ENCODE measurements around the gene HES6. TPM values are rescaled to one million over a fixed set of nuclear protein-coding genes. Genes with fewer than 3 reads are reported as not detected.

The HES6 gene
- total RNA-seq, 4 donors from 2014 or later, result 5.3 to 9.1 (median 5.6) TPM

DNA sequence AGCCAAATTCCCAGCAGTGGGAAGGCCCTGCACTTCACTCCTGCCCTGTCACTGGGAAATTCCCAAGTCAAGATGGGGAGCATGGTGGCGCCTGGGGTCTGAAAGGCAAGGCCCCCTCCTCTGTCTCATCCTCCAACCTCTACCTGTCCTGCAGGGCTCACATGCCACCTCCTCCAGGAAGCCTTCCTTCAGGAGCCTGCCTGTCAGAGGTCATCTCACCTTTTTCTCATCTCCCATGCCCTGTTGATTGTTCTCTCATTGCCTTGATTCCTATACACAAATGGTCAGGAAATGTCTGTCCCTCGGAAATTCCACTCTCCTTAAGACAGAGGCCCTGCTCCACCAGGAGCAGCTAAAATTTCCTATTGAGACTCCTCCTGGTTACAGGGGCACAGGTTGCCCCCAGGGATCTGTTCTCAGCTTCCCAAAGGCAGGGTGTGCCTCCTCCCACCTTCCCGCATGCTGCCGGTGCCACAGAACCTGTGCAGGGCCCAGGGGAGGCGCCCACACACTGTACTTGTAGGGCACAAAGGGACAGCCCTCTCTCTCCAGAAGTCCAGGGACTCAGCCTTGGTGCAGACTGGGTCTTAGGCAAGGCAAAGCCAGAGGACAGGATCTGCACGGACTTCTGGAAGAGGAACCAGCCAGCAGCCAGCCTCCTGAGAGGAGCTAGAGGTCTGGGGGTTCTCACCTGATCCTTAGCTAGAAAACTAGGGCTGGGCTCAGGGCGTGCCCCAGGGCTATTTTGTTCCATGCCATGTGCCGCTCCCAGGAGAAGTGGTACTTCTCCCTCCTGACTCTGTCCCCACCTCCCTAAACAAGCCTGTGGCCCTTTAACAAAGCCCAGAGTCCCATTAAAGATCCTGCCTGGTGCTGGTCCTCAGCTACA, 12.9 kb downstream of the HES6 start:
- DNase-seq (ENCODE audit: low spot score) (no peak), ATAC-seq (ENCODE audit: low FRiP score) (no peak)
- TF ChIP-seq, protein P1, sequence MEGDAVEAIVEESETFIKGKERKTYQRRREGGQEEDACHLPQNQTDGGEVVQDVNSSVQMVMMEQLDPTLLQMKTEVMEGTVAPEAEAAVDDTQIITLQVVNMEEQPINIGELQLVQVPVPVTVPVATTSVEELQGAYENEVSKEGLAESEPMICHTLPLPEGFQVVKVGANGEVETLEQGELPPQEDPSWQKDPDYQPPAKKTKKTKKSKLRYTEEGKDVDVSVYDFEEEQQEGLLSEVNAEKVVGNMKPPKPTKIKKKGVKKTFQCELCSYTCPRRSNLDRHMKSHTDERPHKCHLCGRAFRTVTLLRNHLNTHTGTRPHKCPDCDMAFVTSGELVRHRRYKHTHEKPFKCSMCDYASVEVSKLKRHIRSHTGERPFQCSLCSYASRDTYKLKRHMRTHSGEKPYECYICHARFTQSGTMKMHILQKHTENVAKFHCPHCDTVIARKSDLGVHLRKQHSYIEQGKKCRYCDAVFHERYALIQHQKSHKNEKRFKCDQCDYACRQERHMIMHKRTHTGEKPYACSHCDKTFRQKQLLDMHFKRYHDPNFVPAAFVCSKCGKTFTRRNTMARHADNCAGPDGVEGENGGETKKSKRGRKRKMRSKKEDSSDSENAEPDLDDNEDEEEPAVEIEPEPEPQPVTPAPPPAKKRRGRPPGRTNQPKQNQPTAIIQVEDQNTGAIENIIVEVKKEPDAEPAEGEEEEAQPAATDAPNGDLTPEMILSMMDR (IDR thresholded peaks at IDR 0.05), result no peak

DNA sequence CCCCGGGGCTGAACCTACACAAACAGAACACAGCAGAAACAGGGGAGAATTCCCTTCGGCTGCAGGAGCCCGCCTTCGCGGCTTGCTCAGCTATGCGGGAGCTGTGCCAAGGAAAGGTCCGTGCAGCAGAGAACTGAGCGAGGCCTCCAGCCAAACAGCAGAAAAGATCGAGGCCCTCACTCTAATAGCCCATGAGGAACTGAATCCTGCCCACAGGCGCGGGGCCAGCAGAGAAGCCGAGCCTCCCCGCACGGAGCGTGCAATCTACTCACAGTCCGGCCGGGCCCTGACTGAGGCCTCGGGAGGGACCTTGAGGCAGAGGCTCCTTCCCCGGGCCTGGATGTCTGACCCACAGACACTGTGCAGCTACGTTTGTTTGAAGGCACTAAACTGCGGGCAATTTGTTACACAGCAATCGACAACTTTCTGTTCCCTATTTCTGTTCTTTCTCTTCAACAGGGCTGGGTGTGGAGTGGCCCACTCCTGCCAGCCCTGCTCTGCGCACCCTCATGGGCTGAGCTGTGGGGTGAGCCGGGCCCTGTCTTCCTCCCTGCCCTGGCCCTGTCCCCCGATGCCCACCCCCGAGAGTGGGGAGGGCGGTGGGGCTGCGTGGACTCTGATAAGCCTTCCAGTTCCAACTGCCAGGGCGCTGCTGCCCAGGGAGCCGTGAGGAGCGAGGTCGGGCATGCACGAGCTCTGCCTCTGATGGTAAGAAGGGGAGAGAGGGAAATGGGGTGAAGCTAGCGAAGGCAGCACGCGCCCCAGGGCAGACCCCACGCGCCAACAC, 13.7 kb downstream of the HES6 start:
- ATAC-seq (ENCODE audit: low FRiP score) (no peak), DNase-seq (ENCODE audit: low spot score) (no peak)
- TF ChIP-seq, protein P1 (IDR thresholded peaks at IDR 0.05), result no peak

DNA sequence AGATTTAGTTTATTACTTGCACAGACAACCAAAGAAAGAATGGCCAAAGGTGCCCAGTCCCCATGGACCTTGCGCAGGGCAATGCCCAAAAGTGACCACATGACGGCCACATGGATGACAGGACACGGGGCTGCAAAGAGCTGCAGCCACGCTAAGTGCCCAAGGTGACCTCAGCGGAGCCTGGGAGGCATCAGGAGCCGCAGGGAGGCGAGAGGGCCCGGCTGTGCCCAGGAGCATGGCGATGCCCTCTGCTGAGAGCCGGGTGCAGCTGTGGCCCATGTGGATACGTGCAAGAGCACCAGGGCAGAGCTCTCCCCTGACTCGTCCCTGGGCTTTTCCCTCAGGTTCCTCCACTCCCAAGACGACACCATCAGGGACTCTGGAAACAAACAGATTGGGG, 14.7 kb downstream of the HES6 start:
- ATAC-seq (ENCODE audit: low FRiP score) (no peak), DNase-seq (ENCODE audit: low spot score) (no peak)
- TF ChIP-seq, protein P1 (IDR thresholded peaks at IDR 0.05), result no peak

DNA sequence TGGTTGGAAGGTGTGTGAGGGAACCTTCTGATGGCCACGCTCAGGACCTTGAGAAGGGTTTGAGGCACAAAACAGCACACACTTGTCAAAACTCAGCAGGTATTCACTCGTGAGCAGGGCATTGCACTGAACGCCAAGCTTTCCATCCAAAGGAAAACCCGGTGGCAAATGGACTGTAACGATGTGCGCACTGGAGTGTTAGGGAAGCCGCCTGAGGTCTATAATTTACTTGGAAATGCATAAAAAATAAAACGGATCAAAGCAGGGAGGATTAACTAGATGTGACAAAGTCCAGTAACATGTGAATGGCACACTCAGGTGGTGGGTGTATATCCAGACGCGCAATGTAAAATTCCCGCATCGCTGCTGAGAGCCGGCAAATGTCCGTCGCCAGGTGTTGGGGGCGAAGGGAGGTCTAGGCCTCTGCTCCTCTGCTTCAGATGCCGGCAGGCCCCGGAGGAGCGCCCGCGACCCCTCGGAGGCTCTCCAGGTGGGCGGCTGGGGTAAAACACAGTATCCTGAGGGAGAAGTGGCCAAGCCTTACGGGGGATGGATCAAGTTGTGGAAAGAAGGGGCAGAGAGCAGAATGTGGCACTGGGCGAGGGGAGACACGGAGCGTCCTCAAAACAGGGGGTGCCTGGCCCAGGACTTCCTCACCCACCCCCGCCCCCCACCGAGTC, 15.3 kb downstream of the HES6 start:
- no peak for ATAC-seq (ENCODE audit: low FRiP score)
- TF ChIP-seq, protein P1 (IDR thresholded peaks at IDR 0.05), result no peak
- no peak for DNase-seq (ENCODE audit: low spot score)

DNA sequence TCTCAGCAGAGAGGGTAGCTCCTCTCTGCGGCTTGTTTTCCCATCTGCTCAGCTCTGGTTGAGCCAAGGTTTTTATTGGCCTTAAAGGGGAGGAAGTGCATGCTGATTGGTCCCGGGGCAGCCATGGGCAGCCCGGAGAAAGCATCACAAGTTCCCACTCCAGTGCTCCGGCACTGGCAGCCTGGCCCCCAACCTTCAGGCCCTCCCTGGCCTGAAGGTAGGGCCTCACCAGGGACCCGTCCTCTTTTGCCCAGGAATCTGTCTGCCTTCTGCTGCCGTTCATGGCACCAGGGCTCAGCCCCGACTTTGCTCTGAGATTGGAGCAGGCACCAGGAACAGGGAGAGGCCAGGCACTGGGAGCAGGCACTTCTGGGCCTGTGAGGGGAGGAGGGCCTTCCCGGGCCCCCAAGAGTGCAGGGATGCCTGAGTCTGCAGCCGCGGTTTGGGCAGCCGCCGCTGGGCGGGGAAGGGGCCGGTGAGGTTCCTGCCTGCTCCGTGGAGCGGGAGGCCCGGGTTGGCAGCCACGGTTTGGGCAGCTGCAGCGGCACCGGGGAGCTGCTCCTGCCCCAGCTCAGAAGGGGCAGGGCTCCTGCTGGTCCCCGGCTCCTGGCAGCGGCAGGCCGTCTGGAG, 18.8 kb downstream of the HES6 start:
- DNase-seq (ENCODE audit: low spot score) (no peak), ATAC-seq (ENCODE audit: low FRiP score) (peak; percentile 81)
- TF ChIP-seq, protein P1 (IDR thresholded peaks at IDR 0.05), result no peak

DNA sequence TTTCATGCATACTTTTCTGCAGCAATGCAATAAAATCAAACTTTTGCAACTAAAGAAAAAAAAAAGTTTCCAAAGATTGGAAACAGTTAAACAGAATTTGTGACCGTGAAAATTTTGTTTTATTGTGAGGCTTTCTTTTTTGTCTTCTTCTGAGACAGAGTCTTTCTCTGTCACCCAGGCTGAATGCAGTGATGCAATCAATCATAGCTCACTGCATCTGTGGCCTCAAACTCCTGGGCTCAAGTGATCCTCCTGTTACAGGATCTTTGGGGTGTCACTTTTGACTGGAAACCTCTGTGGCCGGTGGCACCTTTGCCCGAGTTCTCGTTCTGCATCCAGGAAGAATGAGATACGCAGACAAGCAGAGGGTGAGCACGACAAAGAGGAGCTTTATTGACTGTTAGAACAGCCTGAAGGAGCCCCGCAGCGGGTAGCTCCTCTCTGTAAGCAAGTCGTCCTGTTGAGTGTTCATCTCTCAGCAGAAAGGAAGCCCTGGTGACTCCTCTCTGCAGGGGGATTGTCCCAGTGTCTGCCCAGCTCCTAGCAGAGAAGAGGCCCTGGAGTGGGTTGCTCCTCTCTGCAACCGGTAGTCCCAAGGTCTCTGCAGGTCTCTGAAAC, 19.5 kb downstream of the HES6 start:
- no peak for DNase-seq (ENCODE audit: low spot score)
- ATAC-seq (ENCODE audit: low FRiP score), result no peak
- TF ChIP-seq, protein P1 (IDR thresholded peaks at IDR 0.05), result no peak
